Spleen (tissue), 11 donors: ENCODE results near the gene MYPN. TPM values are rescaled to one million over a fixed set of nuclear protein-coding genes. Genes with fewer than 3 reads are reported as not detected.

Source experiments
- DNase-seq: peaks from one replicate; pipeline ENCODE4 v3.0.0-alpha.2; 2020
- H3K27ac ChIP-seq, 8 donors: fragments of 200-600 bp; sonication (generic) in 7 of 8; 1 replicate in 4 of 8; 2 replicates in 4 of 8; pipeline versions ENCODE4 v1.5.0 to v1.8.0; 2016 to 2021; ENCODE audit warnings: inconsistent platforms in 4 of 8, mild to moderate bottlenecking in 4 of 8, moderate library complexity in 1 of 8
- H3K27me3 ChIP-seq, 7 donors: fragments of 200-600 bp; sonication (generic) in 6 of 7; replicated peaks in 1 of 7; 1 replicate in 4 of 7; 2 replicates in 3 of 7; pipeline versions ENCODE4 v1.5.0 to v1.8.0; 2016 to 2021; ENCODE audit warnings: inconsistent platforms in 3 of 7, mild to moderate bottlenecking in 1 of 7
- H3K36me3 ChIP-seq, 6 donors: fragments of 200-600 bp; sonication (generic) in 5 of 6; 1 replicate in 4 of 6; 2 replicates in 2 of 6; pipeline versions ENCODE4 v1.5.0 to v1.8.0; 2016 to 2021; ENCODE audit warnings: inconsistent platforms in 2 of 6
- H3K4me1 ChIP-seq, 6 donors: fragments of 200-600 bp; sonication (generic) in 5 of 6; 1 replicate in 3 of 6; 2 replicates in 3 of 6; pipeline versions ENCODE4 v1.5.0 to v1.8.0; 2016 to 2021; ENCODE audit warnings: inconsistent platforms in 3 of 6
- H3K4me3 ChIP-seq, 8 donors: fragments of 200-600 bp; sonication (generic) in 7 of 8; 1 replicate in 4 of 8; 2 replicates in 4 of 8; pipeline versions ENCODE4 v1.5.0 to v1.8.0; 2016 to 2021; ENCODE audit warnings: inconsistent platforms in 4 of 8, mild to moderate bottlenecking in 4 of 8, moderate library complexity in 2 of 8
- H3K9me3 ChIP-seq, 8 donors: fragments of 200-600 bp; sonication (generic) in 7 of 8; 1 replicate in 4 of 8; 2 replicates in 4 of 8; pipeline versions ENCODE4 v1.5.0 to v1.8.0; 2016 to 2021; ENCODE audit warnings: inconsistent platforms in 4 of 8
- CTCF ChIP-seq, 11 experiments: fragments of 200-600 bp in 7 of 11; fragments of 450-650 bp in 4 of 11; sonication (generic) in 4 of 11; IDR thresholded peaks in 8 of 11; conservative IDR thresholded peaks in 3 of 11; 1 replicate in 7 of 11; 2 replicates in 4 of 11; pipeline versions ENCODE4 v1.4.0 to v1.8.0; 2016 to 2021; ENCODE audit warnings: antibody characterized with exemption in 11 of 11, inconsistent platforms in 4 of 11, mild to moderate bottlenecking in 1 of 11
- POLR2A ChIP-seq, 3 donors: fragments of 450-650 bp; IDR thresholded peaks; one replicate each; pipeline ENCODE4 v1.5.1; 2017; ENCODE audit warnings: antibody characterized with exemption in 3 of 3, mild to moderate bottlenecking in 1 of 3
- POLR2AphosphoS5 ChIP-seq, 3 donors: sonication (generic); formaldehyde crosslinking; IDR thresholded peaks; one replicate each; pipeline ENCODE4 v1.5.1; 2017; ENCODE audit warnings: antibody characterized with exemption in 3 of 3
- WGBS, 5 donors: extraction: QIAGEN DNeasy Blood & Tissue Kit in 3 of 5; methylation state at CpG; one replicate each; pipeline versions ENCODE4 v1.1.5 to v1.1.7; 2013 to 2018; 5-methylcytosine and 5-hydroxymethylcytosine counted together
- intact Hi-C: fragments of 100-400 bp; cut with DNase I; formaldehyde crosslinking; loops from one replicate; pipeline ENCODE4 v1.15.0; 2023; ENCODE audit warnings: low total_unique reads
- polyA plus RNA-seq, 3 donors: library from polyadenylated mRNA; stranded (reverse); fragments of 200-250 nt; gene quantifications; one replicate each; pipeline ENCODE4 v1.2.1, GENCODE V29; 2013
- total RNA-seq, 7 donors: library from RNA; depleted of rRNA in 3 of 7; stranded (reverse); fragments of >200 nt in 3 of 7; fragmentation: NEBNext Ultra II Directional in 4 of 7; extraction: Animal tissue kit (Norgen Biotek cat#: 25700) in 4 of 7; gene quantifications; one replicate each; pipeline versions ENCODE4 v1.1.0 to v1.2.1, GENCODE V29; 2016 to 2021
- donor health status: healthy with polysubstance abuse.
- donor health status: DM: no; HTN: no; CAD: no; lungs with moderate emphysema.
- donor health status: DM: no; HTN: no; CAD: no.
- donor health status: Bipolar disorder and iron deficiency.
- donor health status: healthy.
- donor health status: DM: no; HTN: no; CAD: no.
- donor health status: DM: yes; HTN: yes; CAD: no.

Gene MYPN
- total and polyA plus RNA-seq, 10 donors: 0.03 to 0.94 (median 0.06) TPM; not detected in 5

- 71 to 91% (median 85%) methylated on average over 2 of the region's 2 CpGs for WGBS, 5 donors
- Histone ChIP-seq H3K27ac (no peak overlapping the region), H3K27me3 (no peaks in the 10 kb centered on the region), H3K4me1 (no peaks in the 10 kb centered on the region), H3K36me3 (no peaks in the 10 kb centered on the region), H3K9me3 (no peaks in the 10 kb centered on the region), H3K4me3 (no peak overlapping the region)
- intact Hi-C loops: no loop called here
- DNase-seq: no peak
- no peak for TF ChIP-seq CTCF (IDR thresholded peaks at IDR 0.05 in 8 of 11, conservative IDR thresholded peaks at IDR 0.05 in 3 of 11)
Measured at GRCh38 chr10:68101066-68101465, 8.2 kb upstream of the MYPN start.

DNA sequence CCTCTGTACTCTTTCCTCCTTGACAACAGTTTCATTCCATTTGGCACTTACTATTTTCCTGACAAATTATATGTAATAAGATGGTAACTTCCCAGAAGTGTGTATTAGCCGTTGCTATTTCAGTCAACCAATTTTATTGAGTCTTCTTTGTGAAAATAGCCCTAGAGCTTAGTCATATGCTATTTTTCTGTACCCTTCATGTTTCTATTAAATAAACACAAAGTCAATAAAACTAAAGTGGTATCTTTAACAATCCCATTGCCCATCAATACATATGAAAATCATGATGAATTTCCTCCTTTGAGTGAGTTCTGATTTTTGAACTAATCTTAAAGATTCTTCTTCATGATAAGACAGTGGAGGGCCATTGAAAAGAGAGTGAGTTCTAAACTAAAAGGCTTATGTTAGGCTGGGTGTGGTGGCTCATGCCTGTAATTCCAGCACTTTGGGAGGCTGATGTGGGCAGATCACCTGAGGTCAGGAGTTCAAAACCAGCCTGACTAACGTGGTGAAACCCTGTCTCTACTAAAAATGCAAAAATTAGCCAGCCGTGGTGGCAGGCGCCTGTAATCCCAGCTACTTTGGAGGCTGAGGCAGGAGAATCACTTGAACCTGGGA is 5.9 kb upstream of the MYPN start:
- TF ChIP-seq CTCF (IDR thresholded peaks at IDR 0.05 in 8 of 11, conservative IDR thresholded peaks at IDR 0.05 in 3 of 11): no peak
- no peak for TF ChIP-seq POLR2A (IDR thresholded peaks at IDR 0.05)
- TF ChIP-seq POLR2AphosphoS5 (IDR thresholded peaks at IDR 0.05): no peak
- H3K4me3 ChIP-seq: no peak overlapping the region
- no peaks in the 10 kb centered on the region for H3K4me1 ChIP-seq
- intact Hi-C loops: no loop called here
- 79 to 95% (median 86%) methylated on average over 4 of the region's 4 CpGs for WGBS, 5 donors
- no peaks in the 10 kb centered on the region for H3K27me3 ChIP-seq
- no peaks in the 10 kb centered on the region for H3K36me3 ChIP-seq
- no peak for DNase-seq
- no peaks in the 10 kb centered on the region for H3K9me3 ChIP-seq
- no peak overlapping the region for H3K27ac ChIP-seq

- H3K4me3 ChIP-seq: no peak overlapping the region
- no peaks in the 10 kb centered on the region for H3K27me3 ChIP-seq
- no peak overlapping the region for H3K27ac ChIP-seq
- TF ChIP-seq POLR2AphosphoS5 (IDR thresholded peaks at IDR 0.05) (no peak), CTCF (IDR thresholded peaks at IDR 0.05 in 8 of 11, conservative IDR thresholded peaks at IDR 0.05 in 3 of 11) (no peak), POLR2A (IDR thresholded peaks at IDR 0.05) (no peak)
- 93 to 99% (median 95%) methylated on average over 3 of the region's 3 CpGs for WGBS, 5 donors
- intact Hi-C loops: no loop called here
- no peak for DNase-seq
- no peaks in the 10 kb centered on the region for H3K4me1 ChIP-seq
- H3K36me3 ChIP-seq: no peaks in the 10 kb centered on the region
- H3K9me3 ChIP-seq: no peaks in the 10 kb centered on the region
Measured at GRCh38 chr10:68103901-68104300, 5.4 kb upstream of the MYPN start.

DNA sequence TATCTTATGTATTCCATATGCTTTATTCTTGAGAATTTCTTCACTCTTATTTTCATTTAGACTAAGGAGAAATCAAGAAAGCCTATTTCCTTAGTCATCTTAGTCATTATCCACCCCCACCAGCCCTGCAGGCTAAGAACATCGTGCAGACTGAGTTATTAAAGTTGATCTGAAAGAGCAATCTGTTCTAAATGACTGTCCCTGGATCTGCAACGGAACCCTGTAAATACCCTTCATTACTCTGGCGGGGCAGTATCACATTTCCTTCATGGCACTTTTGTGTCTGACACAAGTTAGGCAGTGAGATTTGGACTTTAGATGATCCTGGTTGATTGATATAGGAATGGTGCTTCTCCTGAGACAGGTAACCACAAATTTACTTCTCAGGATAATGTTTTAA is 3.5 kb upstream of the MYPN start:
- Histone ChIP-seq H3K4me1 (no peaks in the 10 kb centered on the region), H3K36me3 (no peaks in the 10 kb centered on the region), H3K9me3 (no peaks in the 10 kb centered on the region), H3K27me3 (no peaks in the 10 kb centered on the region), H3K4me3 (no peak overlapping the region), H3K27ac (no peak overlapping the region)
- WGBS, 5 donors: 72 to 91% (median 86%) methylated on average over 3 of the region's 3 CpGs
- DNase-seq: no peak
- TF ChIP-seq POLR2AphosphoS5 (IDR thresholded peaks at IDR 0.05) (no peak), POLR2A (IDR thresholded peaks at IDR 0.05) (no peak), CTCF (IDR thresholded peaks at IDR 0.05 in 8 of 11, conservative IDR thresholded peaks at IDR 0.05 in 3 of 11) (no peak)
- intact Hi-C loops: no loop called here
